SK-N-MC (cell line): ENCODE measurements around the gene LEMD1.

Experiments used
- EZH2 ChIP-seq: fragments of 200-600 bp; sonication (generic); IDR thresholded peaks from one replicate; pipeline ENCODE4 v1.6.1; 2017; ENCODE audit warnings: antibody characterized with exemption
- POLR2AphosphoS5 ChIP-seq: IDR thresholded peaks from 2 replicates; pipeline ENCODE4 v1.6.1; 2012; ENCODE audit warnings: mild to moderate bottlenecking, low read depth, low read length, borderline replicate concordance

DNA sequence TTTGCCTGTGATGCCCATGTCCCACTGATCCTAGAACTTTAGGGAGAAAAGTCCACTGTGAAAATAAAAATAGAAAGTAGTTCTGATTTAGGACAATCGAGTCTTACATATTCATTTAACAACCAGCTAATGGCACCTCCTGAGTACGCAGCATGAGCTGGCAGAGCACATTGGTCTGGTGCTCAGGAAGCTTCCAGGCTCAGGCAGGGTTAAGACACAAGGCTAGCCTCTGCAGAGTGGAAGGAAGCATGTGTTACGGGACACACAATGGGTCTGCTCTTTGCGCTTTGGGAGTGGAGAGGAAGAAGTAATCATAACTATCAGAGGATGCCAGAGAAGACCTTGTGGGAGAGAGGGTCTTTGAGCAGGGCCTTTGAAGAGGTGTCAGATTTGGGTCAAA lies 61.0 kb downstream of the LEMD1 start:
- TF ChIP-seq EZH2 = no peak
- no peak for TF ChIP-seq POLR2AphosphoS5
